ENCODE measurements around the gene RFX3. TPM values are rescaled to one million over a fixed set of nuclear protein-coding genes. Genes with fewer than 3 reads are reported as not detected.

The RFX3 gene
- total RNA-seq, 6 donors from 2014 or later, result 7.3 to 32.0 (median 19.9) TPM

- no peak for DNase-seq
- Histone ChIP-seq H3K4me3 (no peak overlapping the region), H3K36me3 (peaks cover 0 to 36% (median 5%) of the 10 kb centered on the region in 4 donors), H3K4me1 (no peaks in the 10 kb centered on the region), H3K27me3 (no peaks in the 10 kb centered on the region), H3K27ac (no peak overlapping the region), H3K9me3 (no peaks in the 10 kb centered on the region)
- no peak for ATAC-seq (ENCODE audit: low FRiP score in 2 of 2)
- 46 to 91% methylated on average over 2 of the region's 2 CpGs for WGBS, 2 donors
- TF ChIP-seq POLR2A (IDR thresholded peaks at IDR 0.05) (no peak), EP300 (IDR thresholded peaks at IDR 0.05) (no peak), POLR2AphosphoS5 (IDR thresholded peaks at IDR 0.05) (no peak)
- TF ChIP-seq, protein P1, sequence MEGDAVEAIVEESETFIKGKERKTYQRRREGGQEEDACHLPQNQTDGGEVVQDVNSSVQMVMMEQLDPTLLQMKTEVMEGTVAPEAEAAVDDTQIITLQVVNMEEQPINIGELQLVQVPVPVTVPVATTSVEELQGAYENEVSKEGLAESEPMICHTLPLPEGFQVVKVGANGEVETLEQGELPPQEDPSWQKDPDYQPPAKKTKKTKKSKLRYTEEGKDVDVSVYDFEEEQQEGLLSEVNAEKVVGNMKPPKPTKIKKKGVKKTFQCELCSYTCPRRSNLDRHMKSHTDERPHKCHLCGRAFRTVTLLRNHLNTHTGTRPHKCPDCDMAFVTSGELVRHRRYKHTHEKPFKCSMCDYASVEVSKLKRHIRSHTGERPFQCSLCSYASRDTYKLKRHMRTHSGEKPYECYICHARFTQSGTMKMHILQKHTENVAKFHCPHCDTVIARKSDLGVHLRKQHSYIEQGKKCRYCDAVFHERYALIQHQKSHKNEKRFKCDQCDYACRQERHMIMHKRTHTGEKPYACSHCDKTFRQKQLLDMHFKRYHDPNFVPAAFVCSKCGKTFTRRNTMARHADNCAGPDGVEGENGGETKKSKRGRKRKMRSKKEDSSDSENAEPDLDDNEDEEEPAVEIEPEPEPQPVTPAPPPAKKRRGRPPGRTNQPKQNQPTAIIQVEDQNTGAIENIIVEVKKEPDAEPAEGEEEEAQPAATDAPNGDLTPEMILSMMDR (IDR thresholded peaks at IDR 0.05), result no peak
Observed at GRCh38 chr9:3251309-3251708, 274.5 kb downstream of the RFX3 start.

DNA sequence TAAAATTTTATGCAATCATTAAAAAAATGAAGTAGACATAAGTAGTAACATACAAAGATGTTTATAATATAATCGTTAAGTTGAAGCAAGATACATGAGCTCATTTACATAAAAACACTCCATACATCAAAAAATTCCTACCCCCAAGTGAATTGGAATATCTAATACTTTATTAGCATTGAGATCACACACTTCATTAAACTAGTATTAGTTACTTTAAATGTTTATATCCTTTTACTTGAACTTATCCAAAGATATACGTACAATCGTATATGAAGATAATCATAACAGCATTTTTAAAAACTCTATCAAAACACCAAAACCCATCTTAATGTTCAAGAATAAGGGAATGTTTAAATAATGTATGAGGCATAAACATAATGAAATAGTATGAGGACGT is 275.1 kb downstream of the RFX3 start:
- Histone ChIP-seq H3K27ac (no peak overlapping the region), H3K4me3 (no peak overlapping the region), H3K4me1 (no peaks in the 10 kb centered on the region), H3K27me3 (no peaks in the 10 kb centered on the region), H3K36me3 (peaks cover 0 to 31% (median 5%) of the 10 kb centered on the region in 4 donors), H3K9me3 (no peaks in the 10 kb centered on the region)
- DNase-seq (no peak), ATAC-seq (ENCODE audit: low FRiP score in 2 of 2) (no peak)
- no peak for TF ChIP-seq POLR2A (IDR thresholded peaks at IDR 0.05)
- TF ChIP-seq, protein P1 (IDR thresholded peaks at IDR 0.05), result no peak
- TF ChIP-seq POLR2AphosphoS5 (IDR thresholded peaks at IDR 0.05), result no peak
- TF ChIP-seq EP300 (IDR thresholded peaks at IDR 0.05), result no peak
- WGBS, 2 donors, result 82 to 84% methylated on average over 4 of the region's 4 CpGs

DNA sequence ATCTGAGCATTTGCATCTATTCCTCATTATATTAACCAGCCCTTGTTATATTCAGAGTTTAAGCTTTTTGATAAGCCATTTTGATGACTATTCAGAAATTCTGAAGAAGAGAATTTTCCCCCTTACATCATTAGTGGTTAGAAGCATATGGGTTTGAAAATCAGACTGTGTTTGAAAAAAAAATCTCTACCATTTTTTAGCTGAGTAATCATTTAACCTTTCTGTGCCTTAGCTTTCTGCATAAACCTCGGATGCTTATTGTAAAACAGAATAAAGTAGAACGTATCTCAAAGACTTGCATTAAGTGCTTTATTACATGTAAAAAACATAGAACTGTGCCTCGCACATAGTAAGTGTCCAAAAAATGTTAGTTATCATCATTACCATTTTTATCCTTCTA is 278.6 kb downstream of the RFX3 start:
- Histone ChIP-seq H3K27me3 (no peaks in the 10 kb centered on the region), H3K9me3 (no peaks in the 10 kb centered on the region), H3K36me3 (peaks cover 0 to 17% (median 3%) of the 10 kb centered on the region in 4 donors), H3K4me1 (no peaks in the 10 kb centered on the region), H3K27ac (no peak overlapping the region), H3K4me3 (no peak overlapping the region)
- no peak for TF ChIP-seq POLR2A (IDR thresholded peaks at IDR 0.05)
- TF ChIP-seq, protein P1 (IDR thresholded peaks at IDR 0.05), result no peak
- TF ChIP-seq POLR2AphosphoS5 (IDR thresholded peaks at IDR 0.05), result no peak
- TF ChIP-seq EP300 (IDR thresholded peaks at IDR 0.05), result no peak
- DNase-seq, result no peak
- WGBS, 2 donors, result 93 to 94% methylated on average over 3 of the region's 3 CpGs
- ATAC-seq (ENCODE audit: low FRiP score in 2 of 2), result no peak

GRCh38 chr9:3246241-3246640 is 279.6 kb downstream of the RFX3 start:
- WGBS, 2 donors, result 92 to 95% methylated on average over 3 of the region's 3 CpGs
- no peak for DNase-seq
- no peaks in the 10 kb centered on the region for H3K9me3 ChIP-seq

More at GRCh38 chr9:3246241-3246640, 279.6 kb downstream of the RFX3 start:
- no peak for ATAC-seq (ENCODE audit: low FRiP score in 2 of 2)
- TF ChIP-seq EP300 (IDR thresholded peaks at IDR 0.05) (no peak), POLR2AphosphoS5 (IDR thresholded peaks at IDR 0.05) (no peak), POLR2A (IDR thresholded peaks at IDR 0.05) (no peak)
- TF ChIP-seq, protein P1 (IDR thresholded peaks at IDR 0.05), result no peak
- H3K4me3 ChIP-seq, result no peak overlapping the region
- no peak overlapping the region for H3K27ac ChIP-seq
- H3K4me1 ChIP-seq, result no peaks in the 10 kb centered on the region
- no peaks in the 10 kb centered on the region for H3K27me3 ChIP-seq
- H3K36me3 ChIP-seq, result peaks cover 0 to 17% (median 3%) of the 10 kb centered on the region in 4 donors
